HG02852 (cell line): ENCODE results near the gene CDHR3.

Source experiments
- ATAC-seq: cut with Tn5 transposase; IDR thresholded peaks from one replicate; pipeline ENCODE4 v1.9.1; 2021; ENCODE audit warnings: mild to moderate bottlenecking, moderate library complexity; ENCODE audit not compliant: unreplicated experiment

CDHR3 gene, protein sequence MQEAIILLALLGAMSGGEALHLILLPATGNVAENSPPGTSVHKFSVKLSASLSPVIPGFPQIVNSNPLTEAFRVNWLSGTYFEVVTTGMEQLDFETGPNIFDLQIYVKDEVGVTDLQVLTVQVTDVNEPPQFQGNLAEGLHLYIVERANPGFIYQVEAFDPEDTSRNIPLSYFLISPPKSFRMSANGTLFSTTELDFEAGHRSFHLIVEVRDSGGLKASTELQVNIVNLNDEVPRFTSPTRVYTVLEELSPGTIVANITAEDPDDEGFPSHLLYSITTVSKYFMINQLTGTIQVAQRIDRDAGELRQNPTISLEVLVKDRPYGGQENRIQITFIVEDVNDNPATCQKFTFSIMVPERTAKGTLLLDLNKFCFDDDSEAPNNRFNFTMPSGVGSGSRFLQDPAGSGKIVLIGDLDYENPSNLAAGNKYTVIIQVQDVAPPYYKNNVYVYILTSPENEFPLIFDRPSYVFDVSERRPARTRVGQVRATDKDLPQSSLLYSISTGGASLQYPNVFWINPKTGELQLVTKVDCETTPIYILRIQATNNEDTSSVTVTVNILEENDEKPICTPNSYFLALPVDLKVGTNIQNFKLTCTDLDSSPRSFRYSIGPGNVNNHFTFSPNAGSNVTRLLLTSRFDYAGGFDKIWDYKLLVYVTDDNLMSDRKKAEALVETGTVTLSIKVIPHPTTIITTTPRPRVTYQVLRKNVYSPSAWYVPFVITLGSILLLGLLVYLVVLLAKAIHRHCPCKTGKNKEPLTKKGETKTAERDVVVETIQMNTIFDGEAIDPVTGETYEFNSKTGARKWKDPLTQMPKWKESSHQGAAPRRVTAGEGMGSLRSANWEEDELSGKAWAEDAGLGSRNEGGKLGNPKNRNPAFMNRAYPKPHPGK

GRCh38 chr7:105963038-105963667, at the start of gene CDHR3:
Gene CDHR3, plus strand, starts transcription at chr7:105963264. Its CDS starts 55 bp downstream, at chr7:105963319.
- ATAC-seq: no peak

GRCh38 chr7:105913947-105914346, 49.1 kb upstream of the CDHR3 start:
- ATAC-seq: no peak

DNA sequence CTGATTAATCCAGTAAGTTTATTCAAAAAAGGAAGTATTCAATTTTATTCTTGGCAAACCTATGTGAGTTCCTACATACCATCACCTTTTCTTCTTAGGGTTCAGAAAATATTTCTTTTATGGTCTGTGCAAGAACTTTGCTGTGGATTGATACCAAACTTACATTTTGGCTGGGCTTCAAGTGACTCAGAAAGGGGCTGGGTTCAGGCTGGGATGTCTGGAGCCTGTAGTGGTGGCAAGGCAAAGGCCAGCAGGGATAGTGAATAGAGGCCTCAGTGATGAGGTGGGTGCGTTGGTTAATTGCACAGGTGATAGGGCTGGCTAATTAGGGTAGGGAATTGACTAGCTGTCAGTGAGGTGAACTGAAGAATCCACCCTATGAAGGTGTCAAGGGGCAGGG, 46.5 kb upstream of the CDHR3 start:
- ATAC-seq: no peak

DNA sequence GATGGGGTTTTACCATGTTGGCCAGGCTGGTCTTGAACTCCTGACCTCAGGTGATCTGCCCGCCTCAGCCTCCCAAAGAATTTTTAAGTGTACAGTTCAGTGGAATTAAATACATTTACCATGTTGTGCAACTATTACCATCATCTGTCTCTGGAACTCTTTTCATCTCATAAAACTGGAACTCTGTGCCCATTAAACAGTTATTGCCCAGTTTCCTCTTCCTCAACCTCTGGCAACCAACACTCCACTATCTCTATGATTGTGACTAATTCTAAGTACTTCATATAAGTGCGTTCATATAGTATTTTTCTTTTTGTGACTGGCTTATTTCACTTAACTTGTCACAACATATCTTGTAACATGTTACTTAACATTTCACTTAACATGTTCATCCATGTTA, 45.4 kb upstream of the CDHR3 start:
- no peak for ATAC-seq

- no peak for ATAC-seq
These were observed 42.3 kb upstream of the CDHR3 start for GRCh38 chr7:105920766-105921165.

GRCh38 chr7:105924945-105925344, 38.1 kb upstream of the CDHR3 start:
- ATAC-seq: peak; percentile 64

DNA sequence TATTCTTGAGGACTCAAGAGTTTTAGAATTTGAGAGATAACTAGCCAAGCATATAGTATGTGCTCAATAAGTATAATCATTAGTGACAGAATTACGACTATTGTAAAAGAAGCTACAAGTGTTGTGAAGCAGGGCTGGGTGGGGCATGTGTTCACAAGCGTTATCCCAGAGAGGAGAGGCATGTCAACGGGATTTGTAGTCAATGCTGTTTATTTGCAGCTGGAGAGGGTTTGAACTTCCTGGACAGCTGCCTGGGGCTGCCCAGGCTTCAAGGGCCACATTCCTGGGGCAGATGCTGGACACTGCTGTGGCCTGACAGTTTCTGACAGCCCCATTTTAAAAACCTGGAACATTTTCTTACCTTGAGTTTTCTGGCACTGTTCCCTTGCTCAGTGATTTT, 36.9 kb upstream of the CDHR3 start:
- no peak for ATAC-seq

GRCh38 chr7:105931179-105931578, 31.9 kb upstream of the CDHR3 start:
- ATAC-seq: no peak

DNA sequence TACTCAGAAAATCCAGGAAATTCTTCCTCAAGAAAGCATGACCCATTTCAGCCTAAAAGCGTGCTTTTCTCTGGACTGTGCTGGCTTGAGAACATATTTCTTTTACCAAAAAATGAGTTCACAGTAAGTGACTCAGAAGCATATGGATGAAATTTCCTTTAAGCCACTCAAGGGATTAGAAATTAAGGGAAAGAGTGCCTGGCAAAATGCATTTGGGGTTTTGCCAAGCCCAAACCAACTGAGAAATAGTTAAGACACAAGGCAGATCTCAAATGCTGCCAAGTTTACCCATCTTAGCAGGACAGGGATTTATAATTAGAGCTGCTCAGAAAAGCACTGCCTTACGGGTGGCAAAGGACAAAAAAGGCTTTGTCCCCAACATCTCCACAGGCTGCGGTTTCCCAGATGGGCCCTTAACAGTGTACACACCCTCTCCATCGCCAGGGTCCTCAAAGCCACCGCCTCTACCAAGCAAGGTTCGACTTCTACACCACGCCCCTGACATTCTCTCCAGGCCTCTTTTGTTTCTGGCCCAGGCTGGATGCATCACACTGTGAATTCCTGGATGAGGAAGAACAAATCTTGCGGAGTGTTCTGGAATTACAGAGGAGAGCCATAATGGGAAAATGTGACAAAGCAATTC, 30.1 kb upstream of the CDHR3 start:
- ATAC-seq: no peak

DNA sequence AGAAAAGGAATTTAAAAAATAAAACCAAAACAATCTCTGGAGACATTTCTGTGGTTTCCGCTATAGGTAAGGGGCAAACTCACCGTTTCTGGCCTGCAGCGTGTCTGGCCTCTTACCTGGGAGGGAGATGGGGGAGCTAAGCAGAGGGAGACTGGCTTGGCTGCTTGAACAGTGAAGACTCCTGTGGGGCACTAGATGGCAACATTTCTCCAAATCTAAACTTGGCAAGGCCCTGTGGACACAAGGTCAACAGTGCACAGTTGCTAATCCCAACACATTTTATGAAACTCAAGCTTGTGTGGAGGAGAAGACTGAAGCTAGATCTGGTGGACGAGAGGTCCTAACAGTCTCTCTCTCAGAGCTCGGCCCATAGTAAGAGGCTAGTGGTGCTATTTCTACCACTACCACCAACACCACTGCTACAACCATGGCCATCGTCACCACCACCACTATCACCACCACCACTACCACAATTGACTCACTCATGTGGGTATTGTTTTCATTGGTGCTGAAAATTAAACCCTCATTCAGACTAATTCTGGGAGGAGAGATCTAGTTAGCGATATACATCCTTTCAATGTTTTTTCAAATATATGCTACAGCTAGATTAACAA, 28.4 kb upstream of the CDHR3 start:
- no peak for ATAC-seq

DNA sequence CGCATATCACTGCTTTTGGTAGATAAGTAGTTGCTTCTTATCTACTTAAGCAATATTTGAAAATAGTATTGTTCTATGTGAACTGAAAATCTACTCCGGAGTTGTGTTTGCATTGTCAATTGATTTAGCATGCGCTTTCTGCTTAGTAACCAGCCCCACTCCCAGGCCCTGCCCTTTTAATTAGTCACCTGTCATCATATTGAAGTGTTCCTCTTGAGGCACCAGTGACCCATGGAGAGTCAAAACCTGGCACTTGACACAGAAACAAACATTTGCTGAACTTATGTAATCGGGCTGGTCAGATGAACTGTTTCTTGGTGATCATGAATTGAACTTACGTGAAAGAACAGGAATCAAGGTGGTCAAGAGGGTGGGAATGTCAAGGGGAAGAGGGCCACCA, 27.8 kb upstream of the CDHR3 start:
- no peak for ATAC-seq

GRCh38 chr7:105937411-105937810, 25.7 kb upstream of the CDHR3 start:
- ATAC-seq: no peak

DNA sequence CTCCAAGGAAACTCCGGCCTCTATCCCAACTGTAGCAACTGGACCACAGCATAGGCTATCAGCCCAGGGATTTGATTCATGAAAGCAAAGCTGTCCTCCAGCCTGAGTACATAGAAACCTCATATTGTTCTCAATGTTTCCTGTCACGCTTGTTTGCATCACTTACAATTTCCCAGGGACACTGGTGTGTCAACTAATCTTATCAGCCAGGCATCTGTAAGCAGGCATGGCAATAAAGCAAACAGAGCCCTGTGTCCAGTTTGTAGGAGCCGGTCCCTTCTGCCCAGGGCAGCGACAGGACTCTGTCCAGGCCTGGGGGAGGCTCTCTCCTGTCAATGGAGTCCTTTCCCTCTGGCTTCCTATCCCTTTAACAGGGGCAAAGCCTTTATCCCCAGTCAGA, 23.0 kb upstream of the CDHR3 start:
- ATAC-seq: no peak

DNA sequence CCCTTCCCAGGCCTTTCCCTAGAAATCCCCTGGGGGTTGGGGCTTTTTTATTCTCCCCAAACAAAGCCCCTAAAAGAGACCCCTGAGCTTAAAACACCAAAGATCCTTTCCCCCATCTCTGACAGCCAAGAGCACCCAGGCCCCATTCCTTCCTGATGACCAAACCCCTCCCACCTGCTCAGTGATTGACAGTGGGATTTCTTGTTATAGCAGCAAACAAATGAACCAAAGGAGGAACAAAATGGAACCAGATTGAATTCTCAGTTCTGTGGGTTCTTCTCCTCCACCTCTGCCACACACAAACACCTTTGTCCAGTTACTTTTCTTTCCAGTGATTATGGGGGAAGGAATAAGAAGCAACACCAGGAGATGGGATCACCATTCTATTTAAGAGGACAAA, 21.5 kb upstream of the CDHR3 start:
- ATAC-seq: no peak

- ATAC-seq: no peak
These were observed 19.6 kb upstream of the CDHR3 start for GRCh38 chr7:105943486-105943885.

DNA sequence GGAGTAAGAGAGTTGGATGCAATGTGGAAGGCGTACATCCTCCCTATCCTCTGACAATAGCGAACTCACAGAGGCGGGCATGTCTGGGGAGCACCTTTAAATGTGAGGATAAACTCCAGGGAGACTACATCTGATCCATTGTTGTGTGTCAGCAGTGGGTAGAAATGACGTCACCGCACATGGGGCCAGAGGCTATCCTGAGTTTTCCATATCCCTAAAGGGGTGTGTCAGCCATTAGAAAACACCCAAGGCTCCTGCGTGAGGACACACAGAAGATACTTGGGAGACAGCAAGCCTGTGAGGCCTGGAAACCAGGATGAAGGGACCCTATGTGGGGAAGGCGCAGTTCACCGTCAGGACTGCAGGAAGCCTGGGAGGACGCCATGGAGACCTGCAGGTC, 17.2 kb upstream of the CDHR3 start:
- ATAC-seq: no peak

DNA sequence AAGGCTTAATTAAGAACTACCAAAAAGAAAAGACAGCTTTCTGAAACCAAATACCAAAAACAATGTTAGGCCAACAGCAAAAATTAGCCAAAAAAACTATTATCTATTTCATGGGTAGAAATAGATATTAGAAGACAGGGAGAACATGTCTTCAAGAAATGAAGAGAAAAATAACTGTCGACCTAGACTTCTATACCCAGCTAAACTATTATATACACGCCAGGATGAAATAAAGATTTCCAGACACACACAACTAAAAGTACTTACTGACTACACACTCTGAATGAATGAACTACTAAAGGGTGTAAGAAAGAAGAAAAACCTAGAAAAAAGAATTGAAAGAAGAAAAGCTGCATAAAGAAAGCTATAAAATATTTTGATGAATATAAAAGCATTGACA, 11.5 kb upstream of the CDHR3 start:
- no peak for ATAC-seq

DNA sequence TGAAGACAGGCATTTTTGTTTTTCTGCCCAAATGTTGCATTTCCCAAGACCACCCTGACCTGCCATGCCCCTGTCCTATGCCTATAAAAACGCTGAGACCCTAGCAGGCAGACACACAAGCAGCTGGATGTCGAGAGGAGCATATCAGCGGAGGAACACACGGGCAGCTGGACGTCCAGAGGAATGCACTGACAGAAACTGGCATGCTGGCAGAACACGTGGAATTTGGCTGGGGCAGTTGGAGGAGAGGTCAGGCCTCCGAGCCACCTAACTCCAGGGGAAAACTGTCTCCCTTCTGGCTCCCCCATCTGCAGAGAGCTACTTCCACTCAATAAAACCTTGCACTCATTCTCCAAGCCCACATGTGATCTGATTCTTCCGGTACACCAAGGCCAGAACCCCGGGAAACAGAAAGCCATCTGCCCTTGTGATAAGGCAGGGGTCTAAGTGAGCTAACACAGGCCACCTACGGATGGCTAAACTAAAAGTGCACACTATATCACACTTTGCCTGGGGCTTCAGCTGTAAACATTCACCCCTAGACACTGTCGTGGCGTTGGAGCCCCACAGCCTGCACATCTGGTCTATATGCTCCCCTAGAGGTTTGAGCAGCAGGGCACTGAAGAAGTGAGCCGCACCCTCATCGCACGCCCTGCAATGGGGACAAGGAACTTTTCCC, 10.0 kb upstream of the CDHR3 start:
- no peak for ATAC-seq

DNA sequence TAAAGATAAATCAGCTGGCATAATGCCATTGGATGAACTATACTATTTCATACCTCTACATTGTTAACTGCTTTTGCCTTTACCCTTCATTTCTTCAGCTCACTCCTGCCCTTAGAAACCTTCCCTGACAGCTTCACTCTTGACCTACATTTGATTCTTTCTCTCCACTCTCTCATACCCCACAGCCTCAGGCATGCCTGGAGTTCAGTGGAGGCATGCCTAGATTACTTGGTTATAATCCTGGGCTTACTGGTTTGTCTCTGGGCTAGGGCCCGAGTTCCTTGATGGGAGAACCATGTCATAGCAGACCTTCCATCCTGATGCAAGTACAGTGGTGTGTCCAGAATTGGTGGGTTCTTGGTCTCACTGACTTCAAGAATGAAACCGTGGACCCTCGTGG, 8.4 kb upstream of the CDHR3 start:
- no peak for ATAC-seq
